ENCODE measurements around the gene NID1.
"Not testable (repeated sequence)": the region's sequence is repeated elsewhere in the genome, so short reads cannot be mapped to it uniquely, and the experiment has no call there.

NID1 gene

GRCh38 chr1:235971020-235971419 is 93.9 kb downstream of the NID1 start:
- in situ Hi-C loops (cut with MboI; ENCODE audit: low sequenced_read_pairs): no loop called here

GRCh38 chr1:235968831-235969230 is 96.1 kb downstream of the NID1 start:
- in situ Hi-C loops (cut with MboI; ENCODE audit: low sequenced_read_pairs): no loop called here

GRCh38 chr1:235966134-235966533 is 98.8 kb downstream of the NID1 start:
- in situ Hi-C loops (cut with MboI; ENCODE audit: low sequenced_read_pairs): not testable (repeated sequence)

GRCh38 chr1:235960809-235961208 is 104.1 kb downstream of the NID1 start:
- in situ Hi-C loops (cut with MboI; ENCODE audit: low sequenced_read_pairs): no loop called here

GRCh38 chr1:235958021-235958420 is 106.9 kb downstream of the NID1 start:
- in situ Hi-C loops (cut with MboI; ENCODE audit: low sequenced_read_pairs): no loop called here

GRCh38 chr1:235955777-235956176 is 109.1 kb downstream of the NID1 start:
- in situ Hi-C loops (cut with MboI; ENCODE audit: low sequenced_read_pairs): no loop called here

- in situ Hi-C loops (cut with MboI; ENCODE audit: low sequenced_read_pairs): no loop called here
Observed at GRCh38 chr1:235954306-235955283, 110.3 kb downstream of the NID1 start.

- in situ Hi-C loops (cut with MboI; ENCODE audit: low sequenced_read_pairs): no loop called here
Observed at GRCh38 chr1:235953801-235954200, 111.1 kb downstream of the NID1 start.

GRCh38 chr1:235952950-235953615 is 111.8 kb downstream of the NID1 start:
- in situ Hi-C loops (cut with MboI; ENCODE audit: low sequenced_read_pairs): no loop called here

GRCh38 chr1:235951661-235952060 is 113.2 kb downstream of the NID1 start:
- in situ Hi-C loops (cut with MboI; ENCODE audit: low sequenced_read_pairs): no loop called here

- in situ Hi-C loops (cut with MboI; ENCODE audit: low sequenced_read_pairs): no loop called here
Observed at GRCh38 chr1:235950318-235950717, 114.6 kb downstream of the NID1 start.

- in situ Hi-C loops (cut with MboI; ENCODE audit: low sequenced_read_pairs): loop anchor here (10.0 kb wide), 1 partner anchor 74 kb away; no protein-coding TSS in a partner anchor
Observed at GRCh38 chr1:235948774-235949427, 116.0 kb downstream of the NID1 start.

- in situ Hi-C loops (cut with MboI; ENCODE audit: low sequenced_read_pairs): loop anchor here (10.0 kb wide), 1 partner anchor 73 kb away; no protein-coding TSS in a partner anchor
Observed at GRCh38 chr1:235947989-235948388, 116.9 kb downstream of the NID1 start.

- in situ Hi-C loops (cut with MboI; ENCODE audit: low sequenced_read_pairs): loop anchor here (10.0 kb wide), 1 partner anchor 72 kb away; no protein-coding TSS in a partner anchor
Observed at GRCh38 chr1:235946571-235946981, 118.3 kb downstream of the NID1 start.

- in situ Hi-C loops (cut with MboI; ENCODE audit: low sequenced_read_pairs): loop anchor here (10.0 kb wide), 1 partner anchor 71 kb away; no protein-coding TSS in a partner anchor
Observed at GRCh38 chr1:235945775-235946570, 118.9 kb downstream of the NID1 start.

- in situ Hi-C loops (cut with MboI; ENCODE audit: low sequenced_read_pairs): loop anchor here (10.0 kb wide), 1 partner anchor 69 kb away; no protein-coding TSS in a partner anchor
Observed at GRCh38 chr1:235943581-235944114, 121.2 kb downstream of the NID1 start.

GRCh38 chr1:235942979-235943575 is 121.8 kb downstream of the NID1 start:
- in situ Hi-C loops (cut with MboI; ENCODE audit: low sequenced_read_pairs): loop anchor here (10.0 kb wide), 1 partner anchor 68 kb away; no protein-coding TSS in a partner anchor

- in situ Hi-C loops (cut with MboI; ENCODE audit: low sequenced_read_pairs): loop anchor here (10.0 kb wide), 1 partner anchor 68 kb away; no protein-coding TSS in a partner anchor
Observed at GRCh38 chr1:235942625-235942934, 122.3 kb downstream of the NID1 start.

- in situ Hi-C loops (cut with MboI; ENCODE audit: low sequenced_read_pairs): loop anchor here (10.0 kb wide), 1 partner anchor 67 kb away; no protein-coding TSS in a partner anchor
Observed at GRCh38 chr1:235941876-235942624, 122.8 kb downstream of the NID1 start.

All from HL-60/S4 treated with phorbol 12-myristate 13-acetate at 8.2 ng/mL for 4 days and 3 days (cell line).